ENCODE measurements around the gene DMBT1.

Gene DMBT1

GRCh38 chr10:122673269-122673668, 112.7 kb downstream of the DMBT1 start:
- DNase-seq (ENCODE audit: low read depth), result no peak

DNA sequence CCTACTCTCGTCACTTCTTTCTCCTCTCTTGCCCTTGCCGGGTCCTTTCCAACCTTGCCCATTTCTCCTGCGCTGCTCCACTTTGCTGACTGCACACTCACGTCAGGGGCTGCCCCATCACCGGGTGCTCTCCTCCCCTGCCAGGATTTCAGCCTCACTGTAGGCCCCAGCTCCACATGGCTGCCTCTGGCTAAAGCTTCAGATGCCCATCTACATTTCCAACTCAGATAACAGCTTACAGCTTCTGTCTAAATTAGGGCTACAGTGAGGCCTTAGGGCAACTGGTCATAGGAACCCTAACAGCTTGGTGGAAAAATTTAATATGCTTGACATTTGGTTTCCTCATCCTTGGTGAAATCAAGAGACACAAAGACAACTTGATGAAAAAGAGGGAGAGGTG, 113.2 kb downstream of the DMBT1 start:
- DNase-seq (ENCODE audit: low read depth), result no peak

- DNase-seq (ENCODE audit: low read depth), result no peak
Observed at GRCh38 chr10:122674781-122675180, 114.2 kb downstream of the DMBT1 start.

DNA sequence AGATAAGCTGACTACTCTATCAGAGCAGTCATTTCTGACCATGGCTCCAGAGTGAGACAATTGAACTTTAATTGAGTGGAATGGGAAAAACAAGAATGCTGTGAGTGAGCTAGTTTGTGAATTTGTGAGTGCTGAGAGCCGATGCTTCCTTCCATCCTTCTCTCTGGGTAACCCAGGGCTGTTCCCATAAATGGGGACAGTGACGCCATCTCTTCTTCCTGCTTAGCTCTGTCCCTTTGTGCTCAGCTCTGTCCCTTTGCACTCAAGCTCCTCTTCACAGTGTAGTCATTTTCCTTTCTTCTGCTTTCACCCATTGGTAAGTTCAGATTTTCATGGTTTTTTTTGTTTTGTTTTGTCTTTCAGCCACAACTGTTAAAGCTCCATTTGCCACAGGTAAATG, 114.7 kb downstream of the DMBT1 start:
- DNase-seq (ENCODE audit: low read depth), result no peak

- peak; percentile 16 for DNase-seq (ENCODE audit: low read depth)
Observed at GRCh38 chr10:122678266-122678665, 117.7 kb downstream of the DMBT1 start.

DNA sequence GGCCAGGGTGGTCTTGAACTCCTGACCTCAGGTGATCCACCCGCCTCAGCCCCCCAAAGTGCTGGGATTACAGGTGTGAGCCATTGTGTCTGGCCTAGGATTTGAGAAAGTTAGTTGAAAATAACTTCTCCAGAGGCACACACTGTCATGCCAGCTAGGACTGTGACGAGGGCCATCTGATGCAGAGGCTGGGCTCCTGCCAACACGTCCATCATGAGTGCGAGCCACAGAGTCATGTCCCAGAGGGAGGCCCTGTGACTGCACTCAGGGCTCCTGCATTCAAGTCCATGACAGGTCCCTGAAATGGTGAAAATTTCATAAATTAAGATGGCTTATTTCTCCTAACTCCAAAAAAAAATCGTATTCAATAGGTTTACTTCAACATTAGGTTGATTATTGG, 122.0 kb downstream of the DMBT1 start:
- no peak for DNase-seq (ENCODE audit: low read depth)

DNA sequence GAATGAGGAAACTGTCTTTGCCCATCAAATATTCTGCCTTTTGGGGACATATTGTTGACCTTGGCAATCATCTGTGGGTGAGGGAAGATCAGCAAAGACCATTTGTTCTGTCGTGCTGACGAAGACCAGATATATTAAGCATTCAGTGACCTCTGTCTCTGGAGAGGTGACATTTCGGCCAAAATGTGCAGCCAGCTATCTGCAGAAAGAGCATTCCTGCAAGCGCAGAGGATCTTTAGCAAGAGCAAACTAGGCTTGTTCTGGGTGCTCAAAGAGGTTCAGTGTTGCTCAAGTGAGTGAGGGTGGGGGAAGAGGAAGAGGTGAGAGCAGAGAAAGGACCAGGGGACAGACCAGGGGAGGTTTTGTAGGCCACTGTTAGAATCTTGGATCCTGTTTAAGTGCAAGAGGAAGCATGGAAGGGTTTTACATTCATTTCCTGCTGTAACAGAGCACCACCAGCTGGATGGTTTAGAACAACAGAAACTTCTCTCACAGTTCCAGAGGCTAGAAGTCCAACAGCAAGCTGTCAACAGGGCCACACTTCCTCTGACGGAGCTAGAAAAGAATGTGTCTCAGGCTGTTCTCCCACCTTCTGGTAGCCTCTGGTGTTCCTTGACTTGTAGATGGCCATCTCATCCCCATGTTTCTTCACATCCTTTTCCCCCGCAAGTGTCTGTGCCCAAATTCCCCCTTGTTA, 127.9 kb downstream of the DMBT1 start:
- DNase-seq (ENCODE audit: low read depth), result peak; percentile 30

DNA sequence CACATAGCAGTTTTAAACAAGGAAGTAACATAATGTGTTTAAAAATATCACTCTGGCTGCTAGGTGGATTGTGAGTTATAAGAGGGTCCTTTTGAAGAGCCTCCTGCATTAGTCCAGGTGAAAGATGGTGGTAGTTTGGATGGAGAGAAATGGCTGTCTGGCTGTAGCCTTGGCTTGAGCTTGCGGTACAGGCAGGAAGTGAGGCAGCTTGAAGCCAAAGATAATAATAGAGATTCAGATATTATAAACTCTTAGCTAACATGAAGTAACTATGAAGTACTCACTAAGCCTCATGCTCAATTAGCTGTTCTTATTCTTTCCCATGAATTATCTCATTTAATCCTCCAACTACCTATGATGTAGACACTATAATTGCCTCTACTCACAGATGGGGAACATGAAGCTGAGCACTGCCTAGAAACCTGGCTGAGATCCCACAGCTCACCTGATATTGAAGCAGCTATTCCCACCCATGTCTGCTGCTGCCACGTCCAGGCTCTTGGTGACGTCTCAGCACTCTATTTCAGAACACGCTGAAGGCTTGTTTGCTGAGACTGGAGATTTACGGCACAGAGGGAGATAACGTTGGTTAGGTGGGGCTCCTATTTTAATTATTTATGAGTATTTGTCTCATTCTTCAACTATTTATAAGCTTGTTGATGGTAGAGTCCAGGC, 128.7 kb downstream of the DMBT1 start:
- DNase-seq (ENCODE audit: low read depth), result no peak

DNA sequence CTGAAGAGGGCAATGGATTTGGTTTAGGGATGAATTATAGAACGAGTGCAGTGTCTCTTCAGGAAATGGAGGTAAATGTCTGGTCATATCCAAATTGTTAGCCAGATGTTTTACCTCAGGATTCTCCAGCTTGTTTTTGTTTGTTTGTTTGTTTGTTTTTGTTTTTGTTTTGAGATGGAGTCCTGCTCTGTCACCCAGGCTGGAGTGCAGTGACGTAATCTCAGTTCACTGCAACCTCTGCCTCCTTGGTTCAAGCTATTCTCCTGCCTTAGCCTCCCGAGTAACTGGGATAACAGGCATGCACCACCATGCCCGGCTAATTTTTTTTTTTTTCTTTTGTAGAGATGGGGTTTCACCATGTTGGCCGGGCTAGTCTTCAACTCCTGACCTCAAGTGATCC, 132.2 kb downstream of the DMBT1 start:
- DNase-seq (ENCODE audit: low read depth), result no peak

Data from stromal cell of bone marrow (primary cell).